GM19395 (cell line): Measurements from ENCODE around the gene PSMB5.

Experiments
- ATAC-seq: cut with Tn5 transposase; IDR thresholded peaks from one replicate; pipeline ENCODE4 v1.9.1; 2021; ENCODE audit warnings: mild to moderate bottlenecking, moderate library complexity; ENCODE audit not compliant: unreplicated experiment

The PSMB5 gene

GRCh38 chr14:23034498-23035302 lies at the start of gene PSMB5:
Gene PSMB5, minus strand, starts transcription at chr14:23034900. Its CDS starts 19 bp downstream, at chr14:23034881.
- ATAC-seq, result peak; percentile 98

- no peak for ATAC-seq
Observed at GRCh38 chr14:23080474-23080873, 45.8 kb upstream of the PSMB5 start.

- no peak for ATAC-seq
Observed at GRCh38 chr14:23079716-23080115, 45.0 kb upstream of the PSMB5 start.

- no peak for ATAC-seq
Observed at GRCh38 chr14:23078692-23079116, 44.0 kb upstream of the PSMB5 start.

GRCh38 chr14:23077962-23078361 lies 43.3 kb upstream of the PSMB5 start:
- ATAC-seq, result no peak

GRCh38 chr14:23076785-23077408 lies 42.2 kb upstream of the PSMB5 start:
- no peak for ATAC-seq

GRCh38 chr14:23074906-23075305 lies 40.2 kb upstream of the PSMB5 start:
- no peak for ATAC-seq

- no peak for ATAC-seq
Observed at GRCh38 chr14:23071921-23072539, 37.3 kb upstream of the PSMB5 start.

- ATAC-seq, result peak; percentile 86
Observed at GRCh38 chr14:23071244-23071920, 36.7 kb upstream of the PSMB5 start.

- no peak for ATAC-seq
Observed at GRCh38 chr14:23070262-23071129, 35.8 kb upstream of the PSMB5 start.

GRCh38 chr14:23069413-23069806 lies 34.7 kb upstream of the PSMB5 start:
- no peak for ATAC-seq

- no peak for ATAC-seq
Observed at GRCh38 chr14:23068789-23069412, 34.2 kb upstream of the PSMB5 start.

- no peak for ATAC-seq
Observed at GRCh38 chr14:23067847-23068788, 33.4 kb upstream of the PSMB5 start.

- ATAC-seq, result no peak
Observed at GRCh38 chr14:23066855-23067744, 32.4 kb upstream of the PSMB5 start.

- ATAC-seq, result no peak
Observed at GRCh38 chr14:23066368-23066767, 31.7 kb upstream of the PSMB5 start.

- no peak for ATAC-seq
Observed at GRCh38 chr14:23063601-23064000, 28.9 kb upstream of the PSMB5 start.

GRCh38 chr14:23062002-23062401 lies 27.3 kb upstream of the PSMB5 start:
- ATAC-seq, result no peak
